NCI-H187 (cell line): ENCODE data around the gene RIMS3.
"Not testable (repeated sequence)": the region's sequence is repeated elsewhere in the genome, so short reads cannot be mapped to it uniquely, and the experiment has no call there.

Source experiments
- DNase-seq, 2 experiments: peaks; one replicate each; lab custom pipeline; 2025; lab: John Stamatoyannopoulos, UW

Gene RIMS3

GRCh38 chr1:40593449-40594186 is 71.9 kb downstream of the RIMS3 start:
- DNase-seq, result no peak

- DNase-seq, result no peak
Observed at GRCh38 chr1:40592107-40592803, 73.2 kb downstream of the RIMS3 start.

- DNase-seq, result no peak
Observed at GRCh38 chr1:40588586-40588985, 76.9 kb downstream of the RIMS3 start.

GRCh38 chr1:40583980-40584379 is 81.5 kb downstream of the RIMS3 start:
- no peak for DNase-seq

GRCh38 chr1:40582116-40582515 is 83.4 kb downstream of the RIMS3 start:
- no peak for DNase-seq

GRCh38 chr1:40575336-40575735 is 90.1 kb downstream of the RIMS3 start:
- DNase-seq, result no peak

GRCh38 chr1:40574805-40575204 is 90.7 kb downstream of the RIMS3 start:
- not testable (repeated sequence) for DNase-seq
